ENCODE data around the gene RREB1. TPM values are rescaled to one million over a fixed set of nuclear protein-coding genes. Genes with fewer than 3 reads are reported as not detected.

Gene RREB1
- total RNA-seq, 1 donor from 2014 or later = 41.8 TPM

GRCh38 chr6:7254980-7255835 is 147.4 kb downstream of the RREB1 start:
- Mint-ChIP-seq H3K36me3 (ENCODE audit: low read depth, unreplicated experiment) (no peaks in the 10 kb centered on the region), H3K4me1 (ENCODE audit: low read depth, unreplicated experiment) (peaks cover 11% of the 10 kb centered on the region), H3K27ac (ENCODE audit: unreplicated experiment) (peak overlapping the region; percentile 34), H3K27me3 (ENCODE audit: low read depth, unreplicated experiment) (no peaks in the 10 kb centered on the region), H3K9me3 (ENCODE audit: unreplicated experiment) (peaks cover 3% of the 10 kb centered on the region), H3K4me3 (ENCODE audit: unreplicated experiment) (no peak overlapping the region)
- H3K27me3 ChIP-seq (ENCODE audit: insufficient read depth, low read length) = no peaks in the 10 kb centered on the region
- TF ChIP-seq EZH2 (IDR thresholded peaks at IDR 0.05; ENCODE audit: insufficient read depth, low read length) = no peak
- no peaks in the 10 kb centered on the region for H3K9me3 ChIP-seq (ENCODE audit: insufficient read depth, low read depth, low read length)
- H3K36me3 ChIP-seq (ENCODE audit: insufficient read depth, low read length) = peaks cover 7% of the 10 kb centered on the region
- H3K4me1 ChIP-seq (ENCODE audit: insufficient read depth, low read length) = no peaks in the 10 kb centered on the region
- peaks cover 8% of the 10 kb centered on the region for H4K20me1 ChIP-seq (ENCODE audit: insufficient read depth, low read length)
- DNase-seq (ENCODE audit: low read depth) = no peak
- H2AFZ ChIP-seq (ENCODE audit: low read depth, low read length) = no peak overlapping the region
- H3K9ac ChIP-seq (ENCODE audit: low read length) = no peak overlapping the region
- H3K27ac ChIP-seq (ENCODE audit: low read depth, low read length) = no peak overlapping the region
- H3K4me3 ChIP-seq (ENCODE audit: insufficient read depth, low read depth, low read length) = no peak overlapping the region
- H3K79me2 ChIP-seq (ENCODE audit: insufficient read depth, low read length) = no peaks in the 10 kb centered on the region
- FAIRE-seq = no peak
- H3K4me2 ChIP-seq (ENCODE audit: low read length) = no peak overlapping the region

DNA sequence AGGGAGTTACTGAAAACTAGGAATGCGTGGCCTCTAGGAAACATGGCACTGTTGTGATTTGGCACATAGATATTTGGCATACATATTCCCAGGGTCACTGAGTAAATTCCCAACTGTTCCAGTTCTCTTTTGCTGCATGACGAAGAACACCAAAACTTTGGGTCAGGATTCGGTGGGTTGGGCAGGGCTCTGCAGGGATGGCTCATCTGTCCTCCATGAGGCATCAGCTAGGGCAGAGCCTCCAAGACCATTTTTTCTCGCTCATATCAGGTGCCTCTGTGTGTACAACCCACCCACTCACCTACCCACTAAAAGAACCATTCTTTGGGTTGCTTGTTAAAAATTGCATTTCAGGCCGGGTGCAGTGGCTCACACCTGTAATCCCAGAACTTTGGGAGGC is 148.2 kb downstream of the RREB1 start:
- no peak for FAIRE-seq
- peaks cover 2% of the 10 kb centered on the region for H4K20me1 ChIP-seq (ENCODE audit: insufficient read depth, low read length)
- TF ChIP-seq EZH2 (IDR thresholded peaks at IDR 0.05; ENCODE audit: insufficient read depth, low read length) (no peak), CTCF (IDR thresholded peaks at IDR 0.05; ENCODE audit: insufficient read depth, low read depth, low read length) (no peak)
- Mint-ChIP-seq H3K27ac (ENCODE audit: unreplicated experiment) (no peak overlapping the region), H3K9me3 (ENCODE audit: unreplicated experiment) (peaks cover 3% of the 10 kb centered on the region), H3K4me3 (ENCODE audit: unreplicated experiment) (no peak overlapping the region), H3K4me1 (ENCODE audit: low read depth, unreplicated experiment) (peaks cover 16% of the 10 kb centered on the region), H3K27me3 (ENCODE audit: low read depth, unreplicated experiment) (no peaks in the 10 kb centered on the region), H3K36me3 (ENCODE audit: low read depth, unreplicated experiment) (no peaks in the 10 kb centered on the region)
- H3K36me3 ChIP-seq (ENCODE audit: insufficient read depth, low read length) = peaks cover 4% of the 10 kb centered on the region
- no peak for DNase-seq (ENCODE audit: low read depth)
- no peaks in the 10 kb centered on the region for H3K9me3 ChIP-seq (ENCODE audit: insufficient read depth, low read depth, low read length)
- H3K27ac ChIP-seq (ENCODE audit: low read depth, low read length) = no peak overlapping the region
- H3K9ac ChIP-seq (ENCODE audit: low read length) = no peak overlapping the region
- no peak overlapping the region for H3K4me2 ChIP-seq (ENCODE audit: low read length)
- no peak overlapping the region for H2AFZ ChIP-seq (ENCODE audit: low read depth, low read length)
- H3K79me2 ChIP-seq (ENCODE audit: insufficient read depth, low read length) = no peaks in the 10 kb centered on the region
- H3K4me1 ChIP-seq (ENCODE audit: insufficient read depth, low read length) = peaks cover 5% of the 10 kb centered on the region
- no peaks in the 10 kb centered on the region for H3K27me3 ChIP-seq (ENCODE audit: insufficient read depth, low read length)
- H3K4me3 ChIP-seq (ENCODE audit: insufficient read depth, low read depth, low read length) = no peak overlapping the region

DNA sequence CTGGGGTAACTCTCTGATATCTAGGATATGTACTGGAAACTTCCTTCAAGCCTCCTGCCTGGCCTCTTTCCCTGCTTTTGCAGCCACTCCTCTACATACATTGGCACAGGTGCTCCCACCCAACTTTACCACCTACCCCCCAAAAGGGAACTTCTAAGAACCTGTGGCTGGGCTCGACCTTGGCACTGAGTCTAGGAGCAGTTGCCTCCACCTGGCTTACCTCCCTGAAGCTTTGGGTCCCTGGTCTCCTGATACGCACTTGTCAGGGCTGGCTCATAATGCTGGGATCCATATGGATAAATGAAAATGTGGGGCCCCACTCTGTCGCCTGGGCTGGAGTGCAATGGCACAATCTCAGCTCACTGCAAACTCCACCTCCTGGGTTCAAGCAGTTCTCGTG is 149.0 kb downstream of the RREB1 start:
- FAIRE-seq (no peak), DNase-seq (ENCODE audit: low read depth) (no peak)
- Mint-ChIP-seq H3K9me3 (ENCODE audit: unreplicated experiment) (peaks cover 3% of the 10 kb centered on the region), H3K36me3 (ENCODE audit: low read depth, unreplicated experiment) (no peaks in the 10 kb centered on the region), H3K4me3 (ENCODE audit: unreplicated experiment) (no peak overlapping the region), H3K27me3 (ENCODE audit: low read depth, unreplicated experiment) (no peaks in the 10 kb centered on the region), H3K27ac (ENCODE audit: unreplicated experiment) (no peak overlapping the region), H3K4me1 (ENCODE audit: low read depth, unreplicated experiment) (peaks cover 16% of the 10 kb centered on the region)
- Histone ChIP-seq H3K9ac (ENCODE audit: low read length) (no peak overlapping the region), H3K27ac (ENCODE audit: low read depth, low read length) (no peak overlapping the region), H3K79me2 (ENCODE audit: insufficient read depth, low read length) (no peaks in the 10 kb centered on the region), H3K4me1 (ENCODE audit: insufficient read depth, low read length) (peaks cover 11% of the 10 kb centered on the region), H3K36me3 (ENCODE audit: insufficient read depth, low read length) (no peaks in the 10 kb centered on the region), H3K27me3 (ENCODE audit: insufficient read depth, low read length) (no peaks in the 10 kb centered on the region), H4K20me1 (ENCODE audit: insufficient read depth, low read length) (no peaks in the 10 kb centered on the region), H3K4me3 (ENCODE audit: insufficient read depth, low read depth, low read length) (no peak overlapping the region), H2AFZ (ENCODE audit: low read depth, low read length) (no peak overlapping the region), H3K9me3 (ENCODE audit: insufficient read depth, low read depth, low read length) (no peaks in the 10 kb centered on the region), H3K4me2 (ENCODE audit: low read length) (no peak overlapping the region)
- no peak for TF ChIP-seq EZH2 (IDR thresholded peaks at IDR 0.05; ENCODE audit: insufficient read depth, low read length)
- no peak for TF ChIP-seq CTCF (IDR thresholded peaks at IDR 0.05; ENCODE audit: insufficient read depth, low read depth, low read length)
